ENCODE data around the gene HMCN2.

HMCN2 gene

GRCh38 chr9:130366072-130366471 is 100.5 kb downstream of the HMCN2 start:
- DNase-seq (ENCODE audit: low read depth in 2 of 2) = no peak

- DNase-seq (ENCODE audit: low read depth in 2 of 2) = no peak
Observed at GRCh38 chr9:130366888-130367550, 101.5 kb downstream of the HMCN2 start.

GRCh38 chr9:130368631-130369103 is 103.1 kb downstream of the HMCN2 start:
- DNase-seq (ENCODE audit: low read depth in 2 of 2) = peak; percentile 2 to 4

DNA sequence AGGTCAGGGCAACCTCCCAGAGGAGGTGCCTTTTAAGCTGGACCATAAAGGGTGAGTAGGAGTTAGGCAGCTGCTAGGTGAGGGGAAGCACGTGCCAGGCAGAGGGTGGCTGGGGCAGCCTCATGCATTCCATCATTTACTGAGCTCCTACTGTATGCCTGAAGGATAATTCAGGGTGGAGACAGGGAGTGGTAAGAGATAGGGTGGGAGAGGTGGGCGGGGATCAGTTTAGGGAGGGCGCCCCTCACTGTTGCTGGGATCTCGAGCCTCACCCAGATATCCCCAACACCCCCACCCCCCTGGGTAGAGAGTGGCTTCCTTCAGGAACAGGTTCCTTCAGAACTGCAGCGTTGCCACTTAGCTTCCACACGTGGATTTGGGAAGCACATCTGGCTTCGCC is 104.7 kb downstream of the HMCN2 start:
- no peak for DNase-seq (ENCODE audit: low read depth in 2 of 2)

GRCh38 chr9:130371196-130371966 is 105.8 kb downstream of the HMCN2 start:
- no peak for DNase-seq (ENCODE audit: low read depth in 2 of 2)

DNA sequence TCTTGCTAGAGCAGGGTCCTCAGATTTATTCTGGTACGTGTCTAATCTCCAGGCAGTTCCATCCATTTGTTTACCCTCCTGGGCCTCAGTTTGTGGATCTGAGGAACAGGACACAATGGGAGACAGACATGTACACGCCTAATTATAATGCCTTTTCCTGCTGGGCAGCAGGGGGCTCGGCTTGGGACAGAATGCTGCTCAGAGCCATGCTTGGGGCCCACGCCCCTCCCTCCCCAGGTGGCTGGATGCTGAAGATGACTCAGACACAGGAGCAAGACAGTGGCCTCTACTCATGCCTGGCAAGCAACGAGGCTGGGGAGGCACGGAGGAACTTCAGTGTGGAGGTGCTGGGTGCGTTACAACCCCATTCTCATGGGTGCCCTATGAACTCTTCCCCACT is 106.5 kb downstream of the HMCN2 start:
- DNase-seq (ENCODE audit: low read depth in 2 of 2) = no peak

DNA sequence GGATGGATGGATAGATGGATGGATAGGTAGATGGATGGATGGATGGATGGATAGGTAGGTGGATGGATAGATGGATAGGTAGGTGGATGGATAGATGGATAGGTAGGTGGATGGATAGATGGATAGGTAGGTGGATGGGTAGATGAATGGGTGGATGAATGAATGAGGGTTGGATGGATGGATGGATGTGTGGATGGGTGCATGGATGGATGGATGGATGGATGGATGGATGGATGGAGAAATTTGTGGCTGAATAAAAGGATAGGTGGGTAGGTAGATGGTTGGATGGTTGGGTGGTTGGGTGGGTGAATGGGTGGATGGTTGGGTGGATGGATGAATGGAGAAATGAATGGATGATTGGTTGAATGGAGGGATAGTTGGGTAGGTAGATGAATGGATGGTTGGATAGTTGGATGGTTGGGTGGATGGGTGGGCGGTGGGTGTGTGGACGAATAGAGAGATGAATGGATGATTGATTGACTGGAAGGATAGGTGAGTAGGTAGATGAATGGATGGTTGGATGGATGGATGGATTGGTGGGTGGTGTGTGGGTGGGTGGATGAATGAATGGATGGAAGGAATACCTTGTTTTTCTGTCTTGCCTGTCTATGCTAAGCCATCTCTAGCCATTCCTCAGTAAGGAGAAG is 108.2 kb downstream of the HMCN2 start:
- DNase-seq (ENCODE audit: low read depth in 2 of 2) = no peak

DNA sequence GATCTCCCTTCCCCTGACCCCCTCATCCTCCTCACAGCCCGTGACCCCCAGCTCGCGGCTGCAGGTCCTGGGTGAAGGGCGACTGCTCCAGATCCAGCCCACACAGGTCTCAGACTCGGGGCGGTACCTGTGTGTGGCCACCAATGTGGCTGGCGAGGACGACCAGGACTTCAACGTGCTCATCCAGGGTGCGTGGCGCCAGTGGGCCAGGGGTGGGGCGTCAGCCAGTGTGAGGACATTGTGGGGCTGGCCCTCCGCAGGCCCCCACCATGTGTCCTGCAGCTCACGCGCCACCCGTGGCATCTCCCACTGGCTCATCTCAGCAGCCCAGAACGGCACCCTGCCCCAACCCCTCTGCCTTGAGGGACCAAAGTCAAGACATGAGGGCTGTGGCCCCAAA is 112.1 kb downstream of the HMCN2 start:
- no peak for DNase-seq (ENCODE audit: low read depth in 2 of 2)

DNA sequence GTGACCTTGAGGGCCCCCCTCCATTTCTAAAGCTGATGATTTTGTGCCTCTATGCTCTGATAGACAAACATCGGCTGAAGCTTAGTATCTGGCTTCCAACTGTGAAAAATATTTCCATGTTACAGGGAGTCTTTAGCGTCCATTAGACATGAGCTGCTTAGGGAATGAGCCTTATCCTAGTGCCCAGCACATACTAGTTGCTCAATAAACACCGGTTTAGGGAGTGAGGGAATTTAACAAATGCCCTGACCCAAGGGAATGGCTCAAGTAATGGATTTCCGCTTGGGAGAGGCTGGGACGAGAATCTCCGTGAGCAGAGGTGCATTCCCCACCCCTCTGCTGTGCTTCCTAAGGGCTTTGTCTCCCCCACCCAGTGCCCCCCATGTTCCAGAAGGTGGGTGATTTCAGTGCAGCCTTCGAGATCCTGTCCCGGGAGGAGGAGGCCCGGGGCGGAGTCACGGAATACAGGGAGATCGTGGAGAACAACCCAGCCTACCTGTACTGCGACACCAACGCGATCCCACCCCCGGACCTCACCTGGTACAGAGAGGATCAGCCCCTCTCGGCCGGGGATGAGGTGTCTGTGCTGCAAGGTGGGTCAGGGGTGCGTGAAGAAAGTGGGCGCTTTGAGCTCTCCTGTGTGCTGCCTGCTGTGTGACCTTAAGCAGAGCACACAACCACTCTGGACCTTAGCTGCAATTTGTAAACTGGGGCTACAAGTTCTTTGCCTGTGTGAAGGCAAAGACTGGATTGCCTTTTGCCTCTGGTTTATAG is 113.5 kb downstream of the HMCN2 start:
- DNase-seq (ENCODE audit: low read depth in 2 of 2) = no peak

GRCh38 chr9:130379649-130379970 is 114.0 kb downstream of the HMCN2 start:
- no peak for DNase-seq (ENCODE audit: low read depth in 2 of 2)

DNA sequence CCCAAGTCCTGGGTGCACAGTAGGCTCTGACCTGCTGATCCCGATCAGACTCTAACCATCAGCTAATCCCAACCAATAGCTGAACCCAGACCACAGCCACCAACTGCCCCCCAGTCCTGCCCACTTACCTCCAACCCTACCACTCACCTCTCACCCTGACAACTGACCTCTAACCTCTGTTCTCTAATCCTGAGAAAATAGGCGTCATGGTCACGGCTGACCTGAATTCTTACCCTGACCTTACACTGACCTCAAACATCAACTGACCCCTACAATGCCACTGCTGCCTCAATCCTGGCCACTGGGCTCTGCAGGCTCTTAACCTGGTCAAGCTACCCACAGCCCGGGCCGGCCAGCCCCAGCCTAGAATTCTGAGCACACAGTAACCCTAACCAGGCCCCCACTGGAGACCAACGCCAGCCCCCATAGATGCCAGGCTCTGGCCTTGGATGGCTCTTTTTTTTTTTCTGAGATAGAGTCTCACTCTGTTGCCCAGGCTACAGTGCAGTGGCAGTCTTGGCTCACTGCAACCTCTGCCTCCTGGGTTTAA is 115.4 kb downstream of the HMCN2 start:
- no peak for DNase-seq (ENCODE audit: low read depth in 2 of 2)

- no peak for DNase-seq (ENCODE audit: low read depth in 2 of 2)
Observed at GRCh38 chr9:130381660-130382059, 116.1 kb downstream of the HMCN2 start.

DNA sequence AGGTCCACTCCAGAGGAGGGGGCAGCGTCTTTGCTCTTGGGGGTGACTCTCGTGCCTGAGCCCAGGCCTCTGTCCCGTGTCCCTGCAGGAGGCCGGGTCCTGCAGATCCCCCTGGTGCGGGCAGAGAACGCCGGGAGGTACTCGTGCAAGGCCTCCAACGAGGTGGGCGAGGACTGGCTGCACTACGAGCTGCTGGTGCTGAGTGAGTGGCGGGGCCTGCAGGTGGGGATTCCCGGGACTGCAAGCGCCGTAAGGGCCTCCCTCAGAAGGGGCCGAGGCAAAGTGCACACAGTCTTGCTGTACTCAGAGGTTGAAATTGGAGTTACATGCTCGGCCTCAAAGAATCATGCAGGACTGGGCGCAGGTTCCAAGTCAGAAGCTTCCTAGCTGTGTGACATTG is 116.5 kb downstream of the HMCN2 start:
- DNase-seq (ENCODE audit: low read depth in 2 of 2) = no peak

DNA sequence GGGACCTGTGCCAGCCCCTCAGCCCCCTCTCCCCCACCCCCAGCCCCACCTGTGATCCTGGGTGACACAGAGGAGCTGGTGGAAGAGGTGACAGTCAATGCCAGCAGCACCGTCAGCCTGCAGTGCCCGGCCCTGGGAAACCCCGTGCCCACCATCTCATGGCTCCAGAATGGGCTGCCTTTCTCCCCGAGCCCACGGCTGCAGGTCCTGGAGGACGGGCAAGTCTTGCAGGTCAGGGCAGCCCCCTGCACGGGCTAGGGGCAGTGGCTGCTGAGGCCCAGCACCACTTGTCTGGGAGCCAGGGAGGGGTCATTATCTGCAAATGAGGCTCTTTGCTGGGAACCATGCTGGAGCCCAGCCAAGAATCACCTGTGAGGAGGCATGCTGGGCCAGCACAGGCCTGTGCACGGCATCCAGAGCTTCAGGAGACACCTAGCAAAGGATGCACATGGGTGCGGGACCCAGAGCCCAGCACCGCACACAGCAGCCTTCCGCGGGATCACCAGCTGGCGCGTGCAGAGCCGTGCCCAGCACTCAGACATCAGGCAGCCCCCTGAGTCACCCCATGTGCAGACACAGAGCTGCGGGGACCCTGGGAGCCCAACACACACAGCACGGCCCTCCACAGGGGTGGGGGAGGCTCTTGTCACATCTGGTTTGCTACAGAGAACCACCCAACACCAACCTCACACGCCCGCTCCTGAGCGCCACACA is 117.2 kb downstream of the HMCN2 start:
- no peak for DNase-seq (ENCODE audit: low read depth in 2 of 2)

- no peak for DNase-seq (ENCODE audit: low read depth in 2 of 2)
Observed at GRCh38 chr9:130383350-130383715, 117.8 kb downstream of the HMCN2 start.

- no peak for DNase-seq (ENCODE audit: low read depth in 2 of 2)
Observed at GRCh38 chr9:130383979-130384676, 118.6 kb downstream of the HMCN2 start.

DNA sequence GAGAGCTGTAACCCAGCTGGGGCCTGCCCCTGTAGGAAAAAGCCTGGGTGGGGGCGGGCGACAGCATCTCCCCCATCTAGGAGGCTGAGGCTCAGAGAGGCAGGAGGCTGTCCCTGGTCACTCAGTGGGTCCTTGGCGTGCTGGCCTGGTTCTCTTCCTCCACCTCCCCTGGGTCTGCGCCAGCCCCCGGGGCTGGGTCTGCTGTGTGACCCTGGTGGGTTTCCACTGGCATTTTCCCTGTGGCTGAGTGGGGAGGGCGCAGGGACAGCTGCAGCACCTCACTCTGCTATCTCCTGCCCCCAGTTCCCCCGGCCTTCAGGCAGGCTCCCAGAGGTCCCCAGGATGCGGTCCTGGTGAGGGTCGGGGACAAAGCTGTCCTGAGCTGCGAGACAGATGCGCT is 119.7 kb downstream of the HMCN2 start:
- no peak for DNase-seq (ENCODE audit: low read depth in 2 of 2)

GRCh38 chr9:130387398-130387797 is 121.8 kb downstream of the HMCN2 start:
- no peak for DNase-seq (ENCODE audit: low read depth in 2 of 2)

- no peak for DNase-seq (ENCODE audit: low read depth in 2 of 2)
Observed at GRCh38 chr9:130387905-130388304, 122.3 kb downstream of the HMCN2 start.

DNA sequence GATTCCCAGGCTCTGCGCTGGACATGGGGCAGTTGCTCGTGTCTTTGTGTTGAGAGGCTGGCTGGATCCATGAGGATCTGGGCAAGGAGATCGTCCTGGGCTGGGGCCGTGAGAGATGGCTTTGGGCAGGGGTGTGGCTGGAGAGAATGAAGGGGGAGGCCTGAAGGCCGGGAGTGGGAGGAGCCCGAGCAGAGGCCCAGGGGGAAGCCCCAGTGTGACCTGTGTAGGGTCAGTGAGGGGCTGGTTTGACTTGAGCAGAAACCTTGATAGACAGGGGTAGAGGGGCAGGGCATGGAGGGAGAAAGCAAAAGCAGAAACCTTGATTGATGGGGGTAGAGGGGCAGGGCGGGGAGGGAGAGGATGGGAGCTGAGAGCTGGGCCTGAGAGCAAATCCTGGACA is 124.8 kb downstream of the HMCN2 start:
- no peak for DNase-seq (ENCODE audit: low read depth in 2 of 2)

DNA sequence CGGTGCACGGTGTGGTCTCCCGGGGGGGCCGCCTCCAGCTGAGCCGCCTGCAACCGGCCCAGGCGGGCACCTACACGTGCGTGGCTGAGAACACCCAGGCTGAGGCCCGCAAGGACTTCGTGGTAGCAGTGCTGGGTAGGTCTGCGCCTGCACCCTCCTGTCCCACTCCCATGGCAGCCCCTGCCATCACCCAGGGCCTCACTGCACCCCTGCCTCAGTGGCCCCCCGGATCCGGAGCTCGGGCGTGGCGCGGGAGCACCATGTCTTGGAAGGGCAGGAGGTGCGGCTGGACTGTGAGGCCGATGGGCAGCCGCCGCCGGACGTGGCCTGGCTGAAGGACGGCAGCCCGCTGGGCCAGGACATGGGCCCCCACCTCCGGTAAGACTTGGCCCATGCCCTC is 125.4 kb downstream of the HMCN2 start:
- DNase-seq (ENCODE audit: low read depth in 2 of 2) = no peak

Measured in stimulated activated CD4-positive, alpha-beta T cell treated with anti-CD3 and anti-CD28 coated beads, Interleukin-12 subunit alpha, Interleukin-12 subunit beta, amount 100 ng/mL, for 24 hours (primary cell).